Lung (tissue), 12 donors: ENCODE data around the gene RASAL2. TPM values are rescaled to one million over a fixed set of nuclear protein-coding genes. Genes with fewer than 3 reads are reported as not detected.
"Not testable (repeated sequence)": the region's sequence is repeated elsewhere in the genome, so short reads cannot be mapped to it uniquely, and the experiment has no call there.

Source experiments
- ATAC-seq: fragments of 200-7000 bp; cut with Tn5 transposase; one replicate; pipeline ENCODE4 v1.9.1; 2020; ENCODE audit warnings: moderate number of reproducible peaks; ENCODE audit not compliant: insufficient read depth, low FRiP score
- DNase-seq, 3 donors: peaks; one replicate each; pipeline ENCODE4 v3.0.0-alpha.2; 2013 to 2017
- H3K27ac ChIP-seq, 2 donors: one replicate each; pipeline ENCODE4 v1.5.1; 2013; ENCODE audit warnings: mild to moderate bottlenecking in 2 of 2, moderate library complexity in 2 of 2, control low read depth in 1 of 2, inconsistent platforms in 1 of 2, low read depth in 1 of 2, low read length in 1 of 2
- H3K27me3 ChIP-seq, 3 donors: one replicate each; pipeline ENCODE4 v1.5.1; 2013; ENCODE audit warnings: low read length in 2 of 3; ENCODE audit not compliant: control insufficient read depth in 3 of 3, insufficient read depth in 3 of 3
- H3K36me3 ChIP-seq, 4 donors: one replicate each; pipeline ENCODE4 v1.5.1; 2013; ENCODE audit warnings: low read length in 4 of 4, mild to moderate bottlenecking in 1 of 4, moderate library complexity in 1 of 4; ENCODE audit not compliant: control insufficient read depth in 4 of 4, insufficient read depth in 4 of 4
- H3K4me1 ChIP-seq, 5 donors: one replicate each; pipeline ENCODE4 v1.5.1; 2013; ENCODE audit warnings: low read length in 5 of 5, mild to moderate bottlenecking in 2 of 5, moderate library complexity in 1 of 5; ENCODE audit not compliant: control insufficient read depth in 5 of 5, insufficient read depth in 5 of 5
- H3K4me3 ChIP-seq: one replicate; pipeline ENCODE4 v1.5.1; 2013; ENCODE audit warnings: mild to moderate bottlenecking, control low read depth, moderate library complexity
- H3K9ac ChIP-seq, 2 donors: one replicate each; pipeline ENCODE4 v1.5.1; 2013; ENCODE audit warnings: low read length in 2 of 2, control low read depth in 1 of 2; ENCODE audit not compliant: insufficient read depth in 1 of 2
- H3K9me3 ChIP-seq, 4 donors: one replicate each; pipeline ENCODE4 v1.5.1; 2013; ENCODE audit warnings: low read length in 3 of 4, mild to moderate bottlenecking in 1 of 4, moderate library complexity in 1 of 4; ENCODE audit not compliant: control insufficient read depth in 4 of 4, insufficient read depth in 3 of 4
- CTCF ChIP-seq: IDR thresholded peaks from 2 replicates; pipeline ENCODE4 v1.5.1; 2012; ENCODE audit warnings: mild to moderate bottlenecking; ENCODE audit errors: control extremely low read depth, extremely low read depth
- WGBS, 2 donors: extraction: QIAGEN DNeasy Blood & Tissue Kit; methylation state at CpG; one replicate each; pipeline ENCODE4 v1.1.7; 2013; 5-methylcytosine and 5-hydroxymethylcytosine counted together
- polyA plus RNA-seq, 2 donors: library from polyadenylated mRNA; stranded (reverse); fragments of 200-250 nt; gene quantifications; one replicate each; pipeline ENCODE4 v1.2.1, GENCODE V29; 2013
- total RNA-seq, 2 donors: library from RNA; depleted of rRNA in 1 of 2; stranded (reverse); fragments of >200 nt in 1 of 2; gene quantifications; one replicate each; pipeline ENCODE4 v1.2.1, GENCODE V29; 2014 to 2021
- donor health status: control.
- donor health status: control.
- donor health status: Bipolar disorder and iron deficiency.
- donor health status: healthy.
- donor health status: DM: yes; HTN: yes; CAD: no.

RASAL2 gene
- total and polyA plus RNA-seq, 4 donors, result 4.9 to 34.8 (median 15.8) TPM

- Histone ChIP-seq H3K9me3 (peaks cover 0 to 3% (median 0%) of the 10 kb centered on the region in 4 donors), H3K4me3 (no peak overlapping the region), H3K9ac (no peak overlapping the region), H3K27ac (no peak overlapping the region), H3K4me1 (peaks cover 0 to 4% (median 0%) of the 10 kb centered on the region in 5 donors), H3K36me3 (no peaks in the 10 kb centered on the region), H3K27me3 (no peaks in the 10 kb centered on the region)
- no peak for TF ChIP-seq CTCF
- ATAC-seq, result no peak
- 91 to 92% methylated on average over 1 of the region's 1 CpG for WGBS, 2 donors
- no peak for DNase-seq
Measured at GRCh38 chr1:178196631-178197030, 102.7 kb downstream of the RASAL2 start.

DNA sequence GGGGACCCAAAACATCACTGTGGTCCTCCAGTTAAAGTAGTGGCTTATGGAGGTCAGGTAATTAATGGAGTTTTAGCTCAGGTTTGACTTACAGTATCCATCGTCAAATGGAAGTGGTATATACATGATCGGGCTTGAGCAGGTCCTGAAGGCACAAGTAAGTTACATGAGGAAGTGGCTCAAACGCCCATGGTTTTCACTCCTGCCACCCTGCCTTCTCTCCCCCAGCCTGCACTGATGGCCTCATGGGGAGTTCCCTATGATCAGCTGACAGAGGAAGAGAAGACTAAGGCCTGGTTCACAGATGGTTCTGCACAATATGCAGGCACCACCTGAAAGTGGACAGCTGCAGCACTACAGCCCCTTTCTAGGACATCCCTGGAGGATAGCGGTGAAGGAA lies 108.2 kb downstream of the RASAL2 start:
- not testable (repeated sequence) for H3K27me3 ChIP-seq, DNase-seq
- WGBS, 2 donors, result 86 to 90% methylated on average over 4 of the region's 4 CpGs

GRCh38 chr1:178202546-178202945 lies 108.6 kb downstream of the RASAL2 start:
- not testable (repeated sequence) for H3K36me3 ChIP-seq, DNase-seq, H3K9ac ChIP-seq, H3K4me3 ChIP-seq, H3K9me3 ChIP-seq, H3K27ac ChIP-seq, H3K4me1 ChIP-seq, ATAC-seq, H3K27me3 ChIP-seq
- WGBS, 2 donors, result 94% methylated on average over 2 of the region's 2 CpGs

More for the DNA sequence above, 108.2 kb downstream of the RASAL2 start:
- not testable (repeated sequence) for ATAC-seq, H3K9ac ChIP-seq, H3K4me3 ChIP-seq, H3K36me3 ChIP-seq, H3K9me3 ChIP-seq, H3K4me1 ChIP-seq, H3K27ac ChIP-seq

DNA sequence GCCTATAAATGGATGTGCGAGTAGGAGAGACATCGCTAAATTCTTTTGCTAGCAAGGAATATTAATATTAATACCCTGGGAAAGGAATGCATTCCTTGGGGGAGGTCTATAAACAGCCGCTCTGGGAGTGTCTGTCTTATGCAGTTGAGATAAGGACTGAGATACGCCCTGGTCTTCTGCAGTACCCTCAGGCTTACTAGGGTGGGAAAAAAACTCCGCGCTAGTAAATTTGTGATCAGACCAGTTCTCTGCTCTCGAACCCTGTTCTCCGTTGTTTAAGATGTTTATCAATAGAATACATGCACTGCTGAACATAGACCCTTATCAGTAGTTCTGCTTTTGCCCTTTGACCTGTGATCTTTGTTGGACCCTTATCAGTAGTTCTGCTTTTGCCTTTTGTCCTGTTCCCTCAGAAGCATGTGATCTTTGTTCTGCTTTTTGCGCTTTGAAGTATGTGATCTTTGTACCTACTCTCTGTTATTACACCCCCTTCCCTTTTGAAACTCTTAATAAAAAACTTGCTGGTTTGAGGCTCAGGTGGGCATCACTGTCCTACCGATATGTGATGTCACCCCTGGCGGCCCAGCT lies 114.5 kb downstream of the RASAL2 start:
- not testable (repeated sequence) for ATAC-seq
- 95 to 96% methylated on average over 11 of the region's 11 CpGs for WGBS, 2 donors

DNA sequence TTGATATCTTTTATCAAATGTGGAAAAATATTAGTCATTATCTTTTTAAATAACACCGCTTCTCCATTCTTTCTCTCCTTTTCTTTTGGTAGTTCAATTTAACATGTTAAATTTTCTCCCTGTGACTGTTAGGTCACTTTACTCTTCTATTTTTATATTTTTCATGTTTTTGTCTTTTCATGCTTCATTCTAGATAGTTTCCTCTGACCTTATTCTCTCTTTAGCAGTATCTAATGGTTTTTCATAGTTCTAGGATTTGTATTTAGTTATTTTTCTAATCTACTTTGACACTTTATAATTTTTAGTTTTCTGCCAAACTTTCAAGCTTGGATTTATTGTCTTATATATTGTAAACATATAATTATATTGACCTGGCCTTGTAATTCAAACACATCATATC lies 116.0 kb downstream of the RASAL2 start:
- H3K9ac ChIP-seq, result no peak overlapping the region
- H3K4me1 ChIP-seq, result peaks cover 0 to under 1% (median 0%) of the 10 kb centered on the region in 5 donors
- 88 to 100% methylated on average over 1 of the region's 1 CpG for WGBS, 2 donors
- ATAC-seq (no peak), DNase-seq (no peak)
- no peaks in the 10 kb centered on the region for H3K27me3 ChIP-seq
- no peak overlapping the region for H3K27ac ChIP-seq
- H3K36me3 ChIP-seq, result peaks cover 0 to 3% (median 0%) of the 10 kb centered on the region in 4 donors
- no peak overlapping the region for H3K4me3 ChIP-seq
- peaks cover 0 to 10% (median 4%) of the 10 kb centered on the region in 4 donors for H3K9me3 ChIP-seq
- no peak for TF ChIP-seq CTCF

More for the DNA sequence above, 114.5 kb downstream of the RASAL2 start:
- H3K27ac ChIP-seq, H3K36me3 ChIP-seq, H3K4me3 ChIP-seq, H3K27me3 ChIP-seq, H3K9ac ChIP-seq, H3K9me3 ChIP-seq, DNase-seq, H3K4me1 ChIP-seq: not testable (repeated sequence)
